HFFc6 (cell line): ENCODE measurements around the gene MRC1. TPM values are rescaled to one million over a fixed set of nuclear protein-coding genes. Genes with fewer than 3 reads are reported as not detected.

ENCODE experiments used
- DNase-seq: peaks from one replicate; pipeline ENCODE4 v3.0.0-alpha.2; 2018
- H3K27ac Mint-ChIP-seq: 2 replicates; pipeline ENCODE4 v1.8.0; 2020; ENCODE audit warnings: mild to moderate bottlenecking, mixed read lengths
- H3K27me3 Mint-ChIP-seq: 2 replicates; pipeline ENCODE4 v1.8.0; 2021; ENCODE audit warnings: mild to moderate bottlenecking, moderate library complexity, mixed read lengths; ENCODE audit not compliant: insufficient read depth
- H3K36me3 Mint-ChIP-seq: 2 replicates; pipeline ENCODE4 v1.8.0; 2021; ENCODE audit warnings: low read depth, mixed read lengths
- H3K4me1 Mint-ChIP-seq: 2 replicates; pipeline ENCODE4 v1.8.0; 2020; ENCODE audit warnings: low read depth, mixed read lengths
- H3K4me3 Mint-ChIP-seq: 2 replicates; pipeline ENCODE4 v1.8.0; 2020; ENCODE audit warnings: mild to moderate bottlenecking, moderate library complexity, mixed read lengths
- H3K9me3 Mint-ChIP-seq: 2 replicates; pipeline ENCODE4 v1.8.0; 2020; ENCODE audit warnings: mild to moderate bottlenecking, mixed read lengths
- CTCF ChIP-seq: fragments of 200-600 bp; sonication (generic); IDR thresholded peaks from 2 replicates; pipeline ENCODE4 v1.5.0; 2021; ENCODE audit warnings: antibody characterized with exemption, mild to moderate bottlenecking
- total RNA-seq, 6 experiments: library from RNA; stranded (reverse); fragmentation: NEBNext Ultra II Directional; extraction: Animal tissue kit (Norgen Biotek cat#: 25700); gene quantifications; 2 replicates in 1 of 6; 3 replicates in 5 of 6; pipeline ENCODE4 v1.2.3, GENCODE V29; 2021

The MRC1 gene
- total RNA-seq, 6 experiments from 2014 or later, result 0.02 to 0.06 TPM; not detected in 4

DNA sequence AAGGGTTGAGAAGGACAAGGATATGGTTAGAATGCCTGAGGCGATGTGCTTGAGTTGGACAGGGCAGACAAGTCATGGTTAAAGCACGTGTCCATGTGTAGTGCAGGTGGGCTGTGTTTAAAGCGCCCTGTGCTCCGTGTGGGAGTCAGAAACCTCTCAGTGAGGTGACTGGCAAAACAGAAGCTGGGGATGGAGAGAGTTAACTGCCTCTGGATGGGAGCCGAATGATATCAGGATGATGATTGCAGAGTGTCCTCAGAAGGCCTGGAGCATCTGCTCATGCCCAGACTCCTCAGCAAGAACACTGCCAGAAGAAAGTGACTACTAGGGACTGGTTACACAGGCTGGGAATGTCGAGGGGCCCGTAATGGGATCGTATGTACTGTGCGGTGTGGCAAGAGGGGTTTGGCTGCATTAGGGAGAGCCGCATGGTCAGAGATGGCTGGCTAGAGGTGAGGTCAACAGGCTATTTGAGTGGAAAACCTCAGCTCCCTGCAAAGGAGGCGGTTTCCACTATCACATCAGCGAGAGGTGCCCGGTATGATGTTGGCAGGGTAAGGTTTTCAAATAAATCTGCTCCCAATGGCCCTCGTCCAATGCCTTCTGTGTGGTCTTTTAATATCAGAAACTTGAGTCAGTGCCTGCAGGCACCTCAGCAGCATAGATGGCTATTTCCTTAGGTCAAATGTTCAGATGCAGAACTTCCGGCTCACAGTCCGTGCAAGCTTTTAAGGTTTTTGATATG lies 26.1 kb upstream of the MRC1 start:
- TF ChIP-seq CTCF, result no peak
- H3K36me3 Mint-ChIP-seq, result no peaks in the 10 kb centered on the region
- peak overlapping the region; percentile 94 for H3K27ac Mint-ChIP-seq
- peak overlapping the region; percentile 76 for H3K4me3 Mint-ChIP-seq
- peaks cover 55% of the 10 kb centered on the region for H3K4me1 Mint-ChIP-seq
- peak; percentile 83 for DNase-seq
- H3K27me3 Mint-ChIP-seq, result no peaks in the 10 kb centered on the region
- no peaks in the 10 kb centered on the region for H3K9me3 Mint-ChIP-seq

DNA sequence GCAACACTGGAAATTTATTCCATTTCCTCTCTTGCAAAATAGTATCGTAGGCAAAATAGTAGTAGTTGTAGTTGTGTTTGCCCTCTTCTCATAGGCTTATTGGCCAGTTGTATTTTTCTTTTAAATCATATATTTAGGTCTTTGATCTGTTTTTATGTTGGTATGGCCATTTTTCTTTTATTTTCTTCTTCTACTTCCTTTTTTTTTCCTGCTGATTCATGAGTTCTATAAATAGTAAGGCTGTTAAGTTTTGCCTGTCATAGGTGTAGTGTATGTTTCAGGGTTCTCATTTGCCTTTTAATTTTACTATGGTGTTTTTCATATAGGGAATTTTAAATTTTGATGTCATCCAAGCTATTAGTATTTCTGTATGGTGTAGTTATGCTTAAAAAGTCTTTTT lies 25.4 kb upstream of the MRC1 start:
- Mint-ChIP-seq H3K4me1 (peaks cover 59% of the 10 kb centered on the region), H3K9me3 (no peaks in the 10 kb centered on the region), H3K27me3 (no peaks in the 10 kb centered on the region), H3K4me3 (peak overlapping the region; percentile 76), H3K36me3 (no peaks in the 10 kb centered on the region), H3K27ac (peak overlapping the region; percentile 94)
- no peak for DNase-seq
- TF ChIP-seq CTCF, result no peak

DNA sequence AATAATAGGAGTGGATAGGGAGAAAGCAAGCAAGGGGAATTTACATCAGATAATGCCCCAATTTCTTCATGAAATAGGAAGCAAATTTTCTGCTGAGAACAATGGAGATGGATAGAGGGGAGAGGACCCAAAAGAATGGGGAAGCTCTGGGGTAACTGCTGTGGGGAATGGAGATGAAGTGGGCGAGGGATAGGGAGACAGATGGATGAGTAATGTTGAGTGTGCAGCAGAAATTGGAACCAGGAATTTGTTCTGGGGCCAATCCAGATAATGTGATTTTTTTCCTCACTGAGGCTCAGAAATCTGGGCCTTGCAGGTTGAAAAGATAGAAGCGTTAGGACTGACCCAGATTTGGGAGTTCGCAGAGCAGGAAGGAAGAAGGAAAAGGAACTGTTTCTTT lies 24.5 kb upstream of the MRC1 start:
- Mint-ChIP-seq H3K4me3 (peak overlapping the region; percentile 76), H3K36me3 (no peaks in the 10 kb centered on the region), H3K27ac (peak overlapping the region; percentile 94), H3K27me3 (no peaks in the 10 kb centered on the region), H3K4me1 (peaks cover 67% of the 10 kb centered on the region), H3K9me3 (no peaks in the 10 kb centered on the region)
- DNase-seq, result peak; percentile 49
- no peak for TF ChIP-seq CTCF

DNA sequence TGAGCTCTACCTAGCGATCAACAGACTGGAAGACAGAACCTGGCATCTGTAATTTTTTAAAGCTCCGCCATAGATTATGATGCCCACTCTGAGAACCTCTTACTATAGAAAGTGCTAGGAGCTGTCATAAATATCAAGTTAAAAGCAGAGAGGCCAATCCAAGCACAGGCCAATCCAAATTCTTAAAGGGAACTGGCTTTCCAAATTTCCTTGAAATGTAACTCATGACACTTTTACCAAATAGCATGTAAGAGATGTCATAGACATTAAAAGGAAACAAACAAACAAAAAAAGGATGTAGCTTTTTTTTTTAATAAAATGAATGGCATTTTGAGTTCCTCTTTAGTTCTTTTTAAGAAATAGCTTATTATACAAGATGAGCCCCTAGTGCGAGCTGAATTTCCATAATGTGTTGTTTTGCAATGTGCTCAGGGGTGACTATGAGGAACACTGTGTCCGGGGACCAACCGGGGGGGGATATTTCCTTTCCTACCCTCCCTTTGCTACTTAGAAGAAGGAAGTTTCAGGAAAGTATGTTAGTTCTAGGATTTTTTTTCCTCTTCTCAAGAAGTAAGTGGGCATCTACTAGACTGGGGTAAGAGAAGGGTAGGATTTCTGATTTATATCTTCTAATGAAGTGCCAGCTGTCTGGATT lies 23.7 kb upstream of the MRC1 start:
- peak overlapping the region; percentile 76 for H3K4me3 Mint-ChIP-seq
- TF ChIP-seq CTCF, result no peak
- DNase-seq, result no peak
- H3K27ac Mint-ChIP-seq, result peak overlapping the region; percentile 94
- peaks cover 67% of the 10 kb centered on the region for H3K4me1 Mint-ChIP-seq
- H3K27me3 Mint-ChIP-seq, result no peaks in the 10 kb centered on the region
- no peaks in the 10 kb centered on the region for H3K9me3 Mint-ChIP-seq
- no peaks in the 10 kb centered on the region for H3K36me3 Mint-ChIP-seq

- DNase-seq, result peak; percentile 95
- H3K27me3 Mint-ChIP-seq, result no peaks in the 10 kb centered on the region
- TF ChIP-seq CTCF, result no peak
- H3K4me1 Mint-ChIP-seq, result peaks cover 74% of the 10 kb centered on the region
- no peaks in the 10 kb centered on the region for H3K36me3 Mint-ChIP-seq
- no peaks in the 10 kb centered on the region for H3K9me3 Mint-ChIP-seq
- peak overlapping the region; percentile 86 for H3K27ac Mint-ChIP-seq
- H3K4me3 Mint-ChIP-seq, result peak overlapping the region; percentile 76
These were observed 21.8 kb upstream of the MRC1 start for GRCh38 chr10:17787087-17787961.
